HG03135 (cell line): ENCODE measurements around the gene SPRYD3.
A peak's percentile ranks its signal among the peaks of the same experiment; 100 is the strongest.
"Not testable (repeated sequence)": the region's sequence is repeated elsewhere in the genome, so short reads cannot be mapped to it uniquely, and the experiment has no call there.

Source experiments
- ATAC-seq: cut with Tn5 transposase; IDR thresholded peaks from one replicate; pipeline ENCODE4 v1.9.1; 2021; ENCODE audit warnings: mild to moderate bottlenecking, moderate library complexity; ENCODE audit not compliant: unreplicated experiment

The SPRYD3 gene

DNA sequence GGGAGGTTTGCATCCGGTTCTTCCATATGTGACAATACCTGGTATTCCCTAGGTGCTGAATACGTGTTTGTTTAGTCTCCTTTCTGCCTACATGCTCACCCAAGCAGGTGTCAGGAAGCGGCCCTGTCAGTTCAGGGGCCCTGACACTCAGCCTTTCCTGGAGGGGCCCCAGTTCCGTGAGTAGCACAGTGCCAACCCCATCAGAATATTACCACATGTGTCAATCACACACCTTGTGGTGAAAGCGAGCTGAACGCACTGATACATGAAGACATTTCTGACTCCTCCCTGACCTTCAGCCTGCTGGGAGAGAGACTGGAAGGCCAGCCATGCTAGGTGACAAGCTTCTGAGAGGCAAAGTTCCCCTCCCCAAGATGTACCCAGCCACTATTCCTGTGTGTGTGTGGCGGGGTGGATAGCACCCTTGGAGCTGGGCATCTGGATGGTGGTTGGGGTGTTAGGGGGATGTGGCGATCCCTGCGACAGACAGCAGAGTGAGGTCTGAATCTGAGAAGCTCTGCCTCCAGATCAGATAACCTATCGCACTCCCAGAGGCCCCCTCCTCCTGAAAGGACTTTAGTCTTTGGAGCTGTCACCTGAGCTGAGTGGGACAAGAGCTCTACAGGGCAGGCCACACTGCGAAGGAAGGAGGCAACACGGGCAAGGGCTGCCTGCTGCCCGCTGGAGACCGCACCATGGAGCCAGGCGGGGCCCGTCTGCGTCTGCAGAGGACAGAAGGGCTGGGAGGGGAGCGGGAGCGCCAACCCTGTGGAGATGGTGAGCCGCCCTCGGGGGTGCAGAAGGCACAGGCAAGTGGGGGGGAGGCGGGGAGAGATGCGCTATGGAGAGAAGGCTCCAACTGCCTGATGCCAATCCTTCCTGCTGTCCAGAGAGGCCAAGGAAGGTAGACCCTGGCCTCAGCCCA lies 24.0 kb upstream of the SPRYD3 start, which contains the start of gene SOAT2:
Gene SOAT2, plus strand, starts transcription at position 604 of the 925 bp plus-strand sequence. Its CDS starts 92 bp downstream, at position 696.
- ATAC-seq = peak; percentile 57

GRCh38 chr12:53101931-53102781 lies 23.0 kb upstream of the SPRYD3 start:
- ATAC-seq = no peak

DNA sequence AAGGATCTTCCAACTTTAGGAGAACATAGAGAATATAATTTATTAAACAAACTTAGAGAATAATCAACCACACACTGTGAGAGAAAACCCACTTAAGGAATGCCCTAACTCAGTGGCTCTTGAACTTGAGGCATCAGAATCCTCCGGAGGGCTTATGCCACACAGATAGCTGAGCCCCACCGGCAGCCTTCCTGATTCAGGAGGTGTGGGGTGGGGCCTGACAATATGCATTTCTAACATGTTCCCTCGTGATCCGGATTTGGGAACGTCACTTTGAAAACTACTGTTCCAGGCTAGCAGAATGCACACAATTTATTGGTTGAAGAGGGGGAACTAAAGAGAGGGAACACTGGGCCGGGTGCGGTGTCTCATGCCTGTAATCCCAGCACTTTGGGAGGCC lies 22.1 kb upstream of the SPRYD3 start:
- ATAC-seq = no peak

- ATAC-seq = no peak
These were observed 21.4 kb upstream of the SPRYD3 start for GRCh38 chr12:53100466-53101151.

DNA sequence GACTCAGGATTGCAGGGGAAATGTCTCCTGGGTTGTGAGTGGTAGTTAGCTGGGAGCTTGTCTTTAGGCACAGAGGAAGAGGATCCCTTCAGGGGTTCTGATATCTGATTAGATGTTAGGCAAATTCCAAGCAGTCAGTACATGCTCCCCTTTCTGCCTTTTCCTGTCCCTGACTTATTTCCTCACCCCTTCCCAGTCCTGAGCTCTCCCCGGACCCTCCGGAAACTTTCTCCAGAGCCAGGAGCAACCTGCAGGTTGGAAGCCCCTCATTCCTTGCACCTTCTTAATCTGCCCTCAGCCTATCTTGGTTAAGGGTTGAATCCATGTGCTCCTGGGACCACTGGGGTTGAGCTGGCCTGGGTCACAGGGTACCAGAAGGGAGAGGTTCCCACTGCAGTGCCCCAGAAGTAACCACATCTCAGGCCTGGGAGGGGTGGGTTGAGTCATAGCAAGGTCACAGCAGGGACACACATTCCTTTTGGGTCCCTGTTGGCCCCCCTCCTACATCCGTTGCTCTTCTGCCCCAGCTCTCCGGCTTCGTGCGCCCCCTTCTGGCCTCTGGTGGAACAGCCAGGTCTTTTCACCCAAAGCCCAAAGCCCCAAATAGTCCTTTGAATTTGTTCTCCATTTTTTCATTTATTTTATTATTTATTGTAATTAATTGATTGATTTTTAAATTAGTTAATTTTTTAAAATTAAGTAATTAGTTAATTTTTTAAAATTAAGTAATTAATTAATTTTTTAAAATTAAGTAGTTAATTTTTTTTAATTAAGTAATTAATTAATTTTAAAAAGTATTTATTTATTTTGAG lies 20.1 kb upstream of the SPRYD3 start:
- ATAC-seq = no peak

- no peak for ATAC-seq
These were observed 19.3 kb upstream of the SPRYD3 start for GRCh38 chr12:53098354-53098981.

- ATAC-seq = no peak
These were observed 18.6 kb upstream of the SPRYD3 start, which contains the start of gene IGFBP6 for GRCh38 chr12:53097564-53098353. Gene IGFBP6, plus strand, starts transcription at chr12:53097667. Its CDS starts 51 bp downstream, at chr12:53097718.

GRCh38 chr12:53097207-53097563 lies 18.0 kb upstream of the SPRYD3 start:
- no peak for ATAC-seq

- no peak for ATAC-seq
These were observed 17.6 kb upstream of the SPRYD3 start for GRCh38 chr12:53096759-53097158.

- ATAC-seq = no peak
These were observed 17.0 kb upstream of the SPRYD3 start for GRCh38 chr12:53096089-53096741.

DNA sequence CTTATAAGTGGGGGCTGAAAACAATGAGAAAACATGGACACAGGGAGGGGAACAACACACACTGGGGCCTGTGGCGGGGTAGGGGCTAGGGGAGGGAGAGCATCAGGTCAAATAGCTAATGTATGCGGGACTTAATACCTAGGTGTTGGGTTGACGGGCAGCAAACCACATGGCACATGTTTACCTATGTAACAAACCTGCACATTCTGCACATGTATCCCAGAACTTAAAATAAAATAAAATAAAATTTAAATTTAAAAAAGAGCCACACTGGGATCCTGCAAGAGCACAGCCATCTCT lies 16.4 kb upstream of the SPRYD3 start:
- ATAC-seq = not testable (repeated sequence)

- ATAC-seq = not testable (repeated sequence)
These were observed 15.8 kb upstream of the SPRYD3 start for GRCh38 chr12:53094796-53095595.

DNA sequence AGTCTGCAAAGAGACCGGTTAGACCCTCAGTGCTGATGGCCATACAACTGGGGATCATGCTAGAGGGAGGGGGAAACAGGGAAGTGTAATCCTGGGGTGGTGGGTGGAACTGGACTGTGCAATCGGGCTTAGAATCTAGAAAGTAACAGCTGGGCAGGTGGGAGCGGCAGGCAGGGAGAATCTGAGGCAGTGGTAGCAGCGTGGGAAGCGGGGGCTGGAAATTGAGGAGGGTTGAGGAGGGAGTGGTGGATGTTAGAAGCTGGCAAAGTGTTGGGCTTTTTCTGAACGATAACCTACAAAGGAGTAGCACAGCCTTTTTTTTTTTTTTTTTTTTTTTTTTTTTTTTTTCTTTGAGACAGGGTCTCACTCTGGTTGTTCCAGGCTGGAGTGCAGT lies 15.2 kb upstream of the SPRYD3 start:
- ATAC-seq = no peak

DNA sequence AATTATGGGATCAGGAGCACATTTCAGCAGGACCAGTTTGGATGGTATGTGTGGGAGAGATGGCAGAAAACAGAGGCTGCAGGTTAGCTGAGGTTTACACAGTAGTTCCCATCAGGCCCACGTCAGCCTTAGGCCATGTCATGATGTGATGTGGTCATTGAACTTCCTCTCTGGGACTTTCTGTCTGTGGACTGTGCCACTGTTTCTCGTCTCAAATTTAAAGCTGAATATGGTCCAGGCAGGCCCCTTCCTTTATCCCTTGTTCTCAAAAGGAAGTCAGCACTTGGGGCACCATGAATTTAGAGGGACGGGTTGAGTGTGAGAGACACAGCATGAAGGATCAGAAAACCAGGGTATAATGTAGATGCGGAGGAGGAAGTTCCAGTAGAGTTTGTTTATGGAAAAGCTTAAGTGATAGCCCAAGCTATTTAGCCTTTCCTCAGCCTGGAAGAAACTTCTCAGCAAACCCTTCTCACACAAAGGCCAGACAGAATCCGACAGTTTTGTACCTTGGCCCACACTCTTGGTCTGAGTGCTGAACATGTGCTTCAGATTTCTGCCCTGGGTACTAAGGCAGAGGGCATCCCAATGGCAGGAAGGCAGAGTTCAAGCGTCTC lies 14.7 kb upstream of the SPRYD3 start:
- ATAC-seq = no peak

DNA sequence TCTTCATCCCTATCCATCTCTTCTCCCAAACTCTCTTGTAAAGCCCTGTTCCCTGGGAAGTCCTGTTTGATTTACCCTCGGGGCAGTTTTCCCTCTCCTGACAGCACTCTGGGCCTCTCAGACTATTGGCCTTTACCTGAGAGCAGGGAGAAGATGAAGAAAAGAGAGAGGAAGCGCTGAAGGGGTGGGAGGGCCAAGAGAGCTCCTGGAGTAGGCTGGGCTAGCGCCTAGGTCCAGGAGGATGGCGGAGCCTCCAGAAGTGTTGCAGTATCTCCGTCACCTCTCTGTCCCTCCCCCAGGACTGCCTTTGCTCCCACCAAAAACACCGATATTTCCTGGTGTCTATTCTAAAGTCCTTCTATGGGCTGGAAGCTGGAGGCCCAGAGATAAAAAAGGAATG lies 12.6 kb upstream of the SPRYD3 start:
- no peak for ATAC-seq

GRCh38 chr12:53090554-53090953 lies 11.4 kb upstream of the SPRYD3 start:
- ATAC-seq = no peak

DNA sequence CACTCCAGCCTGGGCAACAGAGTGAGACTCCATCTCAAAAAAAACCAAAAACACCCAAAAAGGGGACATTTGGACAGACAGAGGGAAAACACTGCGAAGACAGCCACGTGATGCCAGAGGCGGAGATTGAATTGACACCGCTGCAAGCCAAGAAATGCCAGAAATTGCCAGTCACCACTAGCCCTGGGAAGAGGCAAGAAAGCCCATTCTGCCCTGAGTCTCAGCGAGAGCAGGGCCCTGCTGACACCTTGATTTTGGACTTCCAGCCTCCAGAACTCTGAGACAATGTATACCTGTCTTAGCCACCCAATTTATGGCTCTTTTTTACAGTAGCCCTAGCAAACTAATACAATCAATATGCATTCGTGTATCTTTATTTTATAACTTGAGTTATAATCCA lies 10.9 kb upstream of the SPRYD3 start:
- ATAC-seq = no peak
